Suprapubic skin (tissue), 4 donors: ENCODE data around the gene EFR3B. TPM values are rescaled to one million over a fixed set of nuclear protein-coding genes. Genes with fewer than 3 reads are reported as not detected.

Experiments used
- DNase-seq, 2 donors: peaks; one replicate each; pipeline ENCODE4 v3.0.0-alpha.2; 2019; ENCODE audit warnings: low spot score in 2 of 2
- H3K27ac ChIP-seq: fragments of 200-600 bp; sonication (generic); one replicate; pipeline ENCODE4 v1.5.1; 2019
- H3K27me3 ChIP-seq: fragments of 200-600 bp; sonication (generic); one replicate; pipeline ENCODE4 v1.5.1; 2019
- H3K36me3 ChIP-seq: fragments of 200-600 bp; sonication (generic); one replicate; pipeline ENCODE4 v1.5.1; 2019
- H3K4me1 ChIP-seq: fragments of 200-600 bp; sonication (generic); one replicate; pipeline ENCODE4 v1.5.1; 2019
- H3K4me3 ChIP-seq: fragments of 200-600 bp; sonication (generic); one replicate; pipeline ENCODE4 v1.5.1; 2019; ENCODE audit warnings: mild to moderate bottlenecking
- H3K9me3 ChIP-seq: fragments of 200-600 bp; sonication (generic); one replicate; pipeline ENCODE4 v1.5.1; 2019
- CTCF ChIP-seq, 2 donors: fragments of 200-600 bp in 1 of 2; fragments of 450-650 bp in 1 of 2; sonication (generic) in 1 of 2; IDR thresholded peaks; one replicate each; pipeline ENCODE4 v1.5.1; 2016 to 2019; ENCODE audit warnings: antibody characterized with exemption in 2 of 2, mild to moderate bottlenecking in 1 of 2, moderate library complexity in 1 of 2
- EP300 ChIP-seq: sonication (generic); formaldehyde crosslinking; IDR thresholded peaks from one replicate; pipeline ENCODE4 v1.6.1; 2017; ENCODE audit warnings: antibody characterized with exemption
- POLR2A ChIP-seq, 2 donors: fragments of 450-650 bp; IDR thresholded peaks; one replicate each; pipeline ENCODE4 v1.6.1; 2017; ENCODE audit warnings: antibody characterized with exemption in 2 of 2, mild to moderate bottlenecking in 2 of 2, moderate library complexity in 2 of 2
- POLR2AphosphoS5 ChIP-seq, 3 donors: sonication (generic); formaldehyde crosslinking; IDR thresholded peaks; one replicate each; pipeline ENCODE4 v1.6.1; 2017; ENCODE audit warnings: antibody characterized with exemption in 3 of 3
- WGBS: methylation state at CpG from one replicate; pipeline ENCODE4 v1.1.5; 2018; 5-methylcytosine and 5-hydroxymethylcytosine counted together
- total RNA-seq, 4 donors: library from RNA; depleted of rRNA; stranded (reverse); fragments of >200 nt; gene quantifications; one replicate each; pipeline ENCODE4 v1.1.0, GENCODE V29; 2016

Gene EFR3B
- total RNA-seq, 4 donors from 2014 or later, result 0.79 to 1.5 (median 1.2) TPM

GRCh38 chr2:25044011-25044410, 2.1 kb downstream of the EFR3B start:
- H3K4me1 ChIP-seq, result peaks cover 24% of the 10 kb centered on the region
- H3K27me3 ChIP-seq, result peaks cover 39% of the 10 kb centered on the region
- no peak overlapping the region for H3K4me3 ChIP-seq
- no peaks in the 10 kb centered on the region for H3K9me3 ChIP-seq
- 81% methylated on average over 1 of the region's 1 CpG for WGBS
- H3K27ac ChIP-seq, result no peak overlapping the region
- no peak for TF ChIP-seq EP300
- TF ChIP-seq POLR2AphosphoS5 (IDR thresholded peaks at IDR 0.05), result no peak
- no peak for TF ChIP-seq CTCF (IDR thresholded peaks at IDR 0.05)
- no peak for TF ChIP-seq POLR2A (IDR thresholded peaks at IDR 0.05)
- no peaks in the 10 kb centered on the region for H3K36me3 ChIP-seq
- no peak for DNase-seq

- TF ChIP-seq POLR2AphosphoS5 (IDR thresholded peaks at IDR 0.05), result no peak
- no peak for TF ChIP-seq EP300
- no peak for TF ChIP-seq CTCF (IDR thresholded peaks at IDR 0.05)
- TF ChIP-seq POLR2A (IDR thresholded peaks at IDR 0.05), result no peak
- Histone ChIP-seq H3K27me3 (peaks cover 39% of the 10 kb centered on the region), H3K9me3 (no peaks in the 10 kb centered on the region), H3K36me3 (no peaks in the 10 kb centered on the region), H3K27ac (no peak overlapping the region), H3K4me3 (no peak overlapping the region), H3K4me1 (peaks cover 24% of the 10 kb centered on the region)
- no peak for DNase-seq
- 49% methylated on average over 6 of the region's 6 CpGs for WGBS
Measured at GRCh38 chr2:25044990-25045389, 3.1 kb downstream of the EFR3B start.

GRCh38 chr2:25049422-25049821, 7.5 kb downstream of the EFR3B start:
- no peak for DNase-seq
- H3K4me3 ChIP-seq, result no peak overlapping the region
- TF ChIP-seq POLR2A (IDR thresholded peaks at IDR 0.05) (no peak), POLR2AphosphoS5 (IDR thresholded peaks at IDR 0.05) (no peak), CTCF (IDR thresholded peaks at IDR 0.05) (no peak), EP300 (no peak)
- H3K4me1 ChIP-seq, result no peaks in the 10 kb centered on the region
- no peak overlapping the region for H3K27ac ChIP-seq
- no peaks in the 10 kb centered on the region for H3K9me3 ChIP-seq
- WGBS, result 91% methylated on average over 4 of the region's 4 CpGs
- no peaks in the 10 kb centered on the region for H3K36me3 ChIP-seq
- peaks cover 23% of the 10 kb centered on the region for H3K27me3 ChIP-seq

- no peak for TF ChIP-seq CTCF (IDR thresholded peaks at IDR 0.05)
- no peak for DNase-seq
- no peaks in the 10 kb centered on the region for H3K9me3 ChIP-seq
- H3K36me3 ChIP-seq, result no peaks in the 10 kb centered on the region
- H3K27ac ChIP-seq, result no peak overlapping the region
- H3K4me1 ChIP-seq, result no peaks in the 10 kb centered on the region
- no peak overlapping the region for H3K4me3 ChIP-seq
- H3K27me3 ChIP-seq, result peaks cover 16% of the 10 kb centered on the region
Measured at GRCh38 chr2:25050128-25050527, 8.3 kb downstream of the EFR3B start.

- Histone ChIP-seq H3K36me3 (no peaks in the 10 kb centered on the region), H3K27me3 (no peaks in the 10 kb centered on the region), H3K9me3 (no peaks in the 10 kb centered on the region), H3K27ac (no peak overlapping the region), H3K4me3 (no peak overlapping the region), H3K4me1 (no peaks in the 10 kb centered on the region)
- WGBS, result 79% methylated on average over 3 of the region's 3 CpGs
- no peak for TF ChIP-seq POLR2A (IDR thresholded peaks at IDR 0.05)
- TF ChIP-seq CTCF (IDR thresholded peaks at IDR 0.05), result no peak
- TF ChIP-seq POLR2AphosphoS5 (IDR thresholded peaks at IDR 0.05), result no peak
- no peak for TF ChIP-seq EP300
- DNase-seq, result no peak
Measured at GRCh38 chr2:25053041-25053440, 11.2 kb downstream of the EFR3B start.
